Mesenchymal stem cell (in vitro differentiated cells and primary cell): ENCODE measurements around the gene CD151.

Source experiments
- DNase-seq: peaks from one replicate; pipeline ENCODE4 v3.0.0-alpha.2; 2013
- H2AFZ ChIP-seq: one replicate; pipeline ENCODE4 v1.6.1; 2013; ENCODE audit warnings: low read depth, mild to moderate bottlenecking, control low read depth, inconsistent platforms, low read length, moderate library complexity
- H2AK5ac ChIP-seq: 2 replicates; pipeline ENCODE4 v1.6.1; 2013; ENCODE audit warnings: low read length, moderate library complexity, mild to moderate bottlenecking, inconsistent platforms; ENCODE audit not compliant: severe bottlenecking
- H2BK120ac ChIP-seq: one replicate; pipeline ENCODE4 v1.6.1; 2013; ENCODE audit warnings: low read depth, mild to moderate bottlenecking, inconsistent platforms, low read length, moderate library complexity
- H2BK12ac ChIP-seq, 2 experiments: one replicate each; pipeline ENCODE4 v1.6.1; 2013; ENCODE audit warnings: inconsistent platforms in 2 of 2, low read length in 2 of 2, mild to moderate bottlenecking in 2 of 2, moderate library complexity in 2 of 2, control low read depth in 1 of 2
- H2BK15ac ChIP-seq: one replicate; pipeline ENCODE4 v1.6.1; 2013; ENCODE audit warnings: mild to moderate bottlenecking, low read depth, inconsistent platforms; ENCODE audit not compliant: poor library complexity, severe bottlenecking
- H2BK5ac ChIP-seq: 2 replicates; pipeline ENCODE4 v1.6.1; 2013; ENCODE audit warnings: low read depth, mild to moderate bottlenecking, low read length, control low read depth, inconsistent platforms; ENCODE audit not compliant: poor library complexity, severe bottlenecking
- H3K14ac ChIP-seq, 2 experiments: one replicate each; pipeline ENCODE4 v1.6.1; 2013; ENCODE audit warnings: inconsistent platforms in 2 of 2, low read length in 2 of 2, control low read depth in 1 of 2, mild to moderate bottlenecking in 1 of 2, moderate library complexity in 1 of 2
- H3K18ac ChIP-seq, 2 experiments: one replicate each; pipeline ENCODE4 v1.6.1; 2013; ENCODE audit warnings: inconsistent platforms in 2 of 2, low read length in 2 of 2, control low read depth in 1 of 2, low read depth in 1 of 2, mild to moderate bottlenecking in 1 of 2
- H3K23ac ChIP-seq, 2 experiments: one replicate each; pipeline ENCODE4 v1.6.1; 2013; ENCODE audit warnings: inconsistent platforms in 2 of 2, low read length in 2 of 2, mild to moderate bottlenecking in 2 of 2, moderate library complexity in 2 of 2, control low read depth in 1 of 2
- H3K27ac ChIP-seq: 2 replicates; pipeline ENCODE4 v1.5.1; 2013; ENCODE audit warnings: mild to moderate bottlenecking, moderate library complexity, low read length, control low read depth, inconsistent platforms; ENCODE audit not compliant: poor library complexity, severe bottlenecking
- H3K27me3 ChIP-seq, 2 experiments: 2 replicates each; pipeline versions ENCODE4 v1.6.1 to v1.7.0; 2013; ENCODE audit warnings: low read length in 2 of 2, mild to moderate bottlenecking in 2 of 2, moderate library complexity in 2 of 2, control low read depth in 1 of 2, inconsistent platforms in 1 of 2; ENCODE audit not compliant: control insufficient read depth in 1 of 2, insufficient read depth in 1 of 2
- H3K36me3 ChIP-seq, 2 experiments: 2 replicates each; pipeline versions ENCODE4 v1.6.1 to v1.7.0; 2013; ENCODE audit warnings: low read length in 2 of 2, control low read depth in 1 of 2, inconsistent platforms in 1 of 2, low read depth in 1 of 2, mild to moderate bottlenecking in 1 of 2; ENCODE audit not compliant: insufficient read depth in 2 of 2, control insufficient read depth in 1 of 2
- H3K4ac ChIP-seq, 2 experiments: one replicate each; pipeline ENCODE4 v1.6.1; 2013; ENCODE audit warnings: inconsistent platforms in 2 of 2, low read length in 2 of 2, mild to moderate bottlenecking in 2 of 2, moderate library complexity in 2 of 2, control low read depth in 1 of 2, low read depth in 1 of 2
- H3K4me1 ChIP-seq: 2 replicates; pipeline ENCODE4 v1.6.1; 2013; ENCODE audit warnings: low read depth, low read length, control low read depth; ENCODE audit not compliant: control insufficient read depth, insufficient read depth
- H3K4me2 ChIP-seq: 2 replicates; pipeline ENCODE4 v1.6.1; 2013; ENCODE audit warnings: low read length, mild to moderate bottlenecking, inconsistent platforms; ENCODE audit not compliant: poor library complexity, severe bottlenecking
- H3K4me3 ChIP-seq, 2 experiments: 2 replicates each; pipeline versions ENCODE4 v1.5.1 to v1.7.0; 2013; ENCODE audit warnings: low read length in 2 of 2, mild to moderate bottlenecking in 2 of 2, control low read depth in 1 of 2, low read depth in 1 of 2; ENCODE audit not compliant: insufficient read depth in 1 of 2
- H3K79me1 ChIP-seq: replicated peaks from 2 replicates; pipeline ENCODE4 v1.6.1; 2013; ENCODE audit warnings: mild to moderate bottlenecking, control low read depth, low read length, inconsistent platforms; ENCODE audit not compliant: poor library complexity, severe bottlenecking
- H3K9ac ChIP-seq: 2 replicates; pipeline ENCODE4 v1.7.0; 2013; ENCODE audit warnings: mild to moderate bottlenecking, low read length, moderate library complexity
- H3K9me3 ChIP-seq: 2 replicates; pipeline ENCODE4 v1.7.0; 2013; ENCODE audit warnings: mild to moderate bottlenecking, low read length; ENCODE audit not compliant: control insufficient read depth
- H4K8ac ChIP-seq: one replicate; pipeline ENCODE4 v1.6.1; 2013; ENCODE audit warnings: inconsistent platforms, mild to moderate bottlenecking, low read length, moderate library complexity
- H4K91ac ChIP-seq: one replicate; pipeline ENCODE4 v1.6.1; 2013; ENCODE audit warnings: mild to moderate bottlenecking, low read length, inconsistent platforms
- WGBS: methylation state at CpG from one replicate; pipeline ENCODE4 v1.1.7; 2013; ENCODE audit warnings: mixed read lengths; 5-methylcytosine and 5-hydroxymethylcytosine counted together

Gene CD151

GRCh38 chr11:819129-819931, 13.4 kb upstream of the CD151 start:
- Histone ChIP-seq H2AFZ (peak overlapping the region; percentile 78), H3K4me1 (peaks cover 35% of the 10 kb centered on the region), H3K79me1 (peaks cover 18% of the 10 kb centered on the region), H2BK120ac (peak overlapping the region; percentile 82), H4K8ac (peak overlapping the region; percentile 94), H3K9ac (peak overlapping the region; percentile 97), H4K91ac (peak overlapping the region; percentile 94), H3K23ac (peak overlapping the region in 1 of 2 experiments; percentile 50), H3K14ac (peak overlapping the region; percentile 58 to 67), H2BK15ac (peak overlapping the region; percentile 82), H3K4ac (peak overlapping the region; percentile 42 to 91), H2BK12ac (peak overlapping the region; percentile 18 to 91), H3K27me3 (no peaks in the 10 kb centered on the region), H2BK5ac (peak overlapping the region; percentile 88), H3K9me3 (no peaks in the 10 kb centered on the region), H3K4me3 (peak overlapping the region; percentile 93), H3K4me2 (peak overlapping the region; percentile 87), H3K18ac (peak overlapping the region; percentile 86 to 90), H2AK5ac (peak overlapping the region; percentile 90), H3K27ac (peak overlapping the region; percentile 70), H3K36me3 (peaks cover 11 to 48% of the 10 kb centered on the region in 2 experiments)
- WGBS = 3% methylated on average over 77 of the region's 96 CpGs
- peak; percentile 86 for DNase-seq

- no peak overlapping the region for H2BK5ac ChIP-seq
- peak overlapping the region; percentile 93 for H3K4me3 ChIP-seq
- H3K23ac ChIP-seq = no peak overlapping the region
- H3K4me1 ChIP-seq = peaks cover 37% of the 10 kb centered on the region
- DNase-seq = peak; percentile 80
- H2BK15ac ChIP-seq = no peak overlapping the region
- peak overlapping the region; percentile 97 for H3K9ac ChIP-seq
- H3K9me3 ChIP-seq = no peaks in the 10 kb centered on the region
- H3K18ac ChIP-seq = peak overlapping the region in 1 of 2 experiments; percentile 86
- H3K27ac ChIP-seq = no peak overlapping the region
- H2BK120ac ChIP-seq = peak overlapping the region; percentile 71
- no peak overlapping the region for H2AK5ac ChIP-seq
- peak overlapping the region in 1 of 2 experiments; percentile 63 for H3K14ac ChIP-seq
- no peak overlapping the region for H2BK12ac ChIP-seq
- WGBS = 12% methylated on average over 46 of the region's 47 CpGs
- no peak overlapping the region for H3K4ac ChIP-seq
- H4K91ac ChIP-seq = no peak overlapping the region
- H3K79me1 ChIP-seq = peaks cover 20% of the 10 kb centered on the region
- no peaks in the 10 kb centered on the region for H3K27me3 ChIP-seq
- peaks cover 19 to 51% of the 10 kb centered on the region in 2 experiments for H3K36me3 ChIP-seq
- H2AFZ ChIP-seq = no peak overlapping the region
- peak overlapping the region; percentile 55 for H3K4me2 ChIP-seq
- H4K8ac ChIP-seq = peak overlapping the region; percentile 53
Observed at GRCh38 chr11:819943-820649, 12.7 kb upstream of the CD151 start.

- Histone ChIP-seq H3K4me1 (peaks cover 41% of the 10 kb centered on the region), H2AK5ac (no peak overlapping the region), H3K18ac (no peak overlapping the region), H3K14ac (no peak overlapping the region), H2AFZ (no peak overlapping the region), H2BK15ac (no peak overlapping the region), H3K79me1 (peaks cover 20% of the 10 kb centered on the region), H3K23ac (no peak overlapping the region), H3K9ac (peak overlapping the region; percentile 97), H3K27ac (no peak overlapping the region), H3K4me3 (peak overlapping the region; percentile 93), H3K4ac (no peak overlapping the region), H2BK120ac (no peak overlapping the region), H3K36me3 (peaks cover 25 to 52% of the 10 kb centered on the region in 2 experiments), H2BK5ac (no peak overlapping the region), H3K9me3 (no peaks in the 10 kb centered on the region), H4K8ac (no peak overlapping the region), H3K4me2 (peak overlapping the region; percentile 55), H4K91ac (no peak overlapping the region), H2BK12ac (no peak overlapping the region), H3K27me3 (no peaks in the 10 kb centered on the region)
- WGBS = 88% methylated on average over 11 of the region's 11 CpGs
- DNase-seq = peak; percentile 71
Observed at GRCh38 chr11:820655-821511, 11.9 kb upstream of the CD151 start.
